Astrocyte of the hippocampus (primary cell): ENCODE data around the gene ZDHHC18.

Experiments
- DNase-seq: peaks from one replicate; pipeline ENCODE4 v3.0.0; 2011; ENCODE audit warnings: low read depth, low spot score

The ZDHHC18 gene

DNA sequence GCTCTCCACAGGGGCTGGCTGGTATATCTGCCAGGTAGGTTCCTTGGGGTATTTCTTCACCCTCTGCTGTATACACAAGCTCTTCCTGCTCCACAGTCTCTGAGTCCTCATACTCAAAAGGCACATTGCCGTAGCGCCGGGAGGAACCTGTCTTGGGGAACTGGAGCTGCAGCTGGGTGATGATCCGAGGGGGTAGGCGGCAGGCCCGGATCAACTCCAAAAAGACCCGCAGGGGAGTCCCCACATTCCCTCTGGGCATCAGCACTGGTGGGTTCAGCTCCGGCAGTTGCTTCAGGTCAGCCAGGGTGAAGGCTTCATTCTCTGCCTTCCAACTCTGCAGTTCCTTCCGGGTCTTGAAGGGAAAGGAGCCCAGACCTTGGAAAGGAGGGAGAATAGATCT lies 70.9 kb downstream of the ZDHHC18 start:
- no peak for DNase-seq

DNA sequence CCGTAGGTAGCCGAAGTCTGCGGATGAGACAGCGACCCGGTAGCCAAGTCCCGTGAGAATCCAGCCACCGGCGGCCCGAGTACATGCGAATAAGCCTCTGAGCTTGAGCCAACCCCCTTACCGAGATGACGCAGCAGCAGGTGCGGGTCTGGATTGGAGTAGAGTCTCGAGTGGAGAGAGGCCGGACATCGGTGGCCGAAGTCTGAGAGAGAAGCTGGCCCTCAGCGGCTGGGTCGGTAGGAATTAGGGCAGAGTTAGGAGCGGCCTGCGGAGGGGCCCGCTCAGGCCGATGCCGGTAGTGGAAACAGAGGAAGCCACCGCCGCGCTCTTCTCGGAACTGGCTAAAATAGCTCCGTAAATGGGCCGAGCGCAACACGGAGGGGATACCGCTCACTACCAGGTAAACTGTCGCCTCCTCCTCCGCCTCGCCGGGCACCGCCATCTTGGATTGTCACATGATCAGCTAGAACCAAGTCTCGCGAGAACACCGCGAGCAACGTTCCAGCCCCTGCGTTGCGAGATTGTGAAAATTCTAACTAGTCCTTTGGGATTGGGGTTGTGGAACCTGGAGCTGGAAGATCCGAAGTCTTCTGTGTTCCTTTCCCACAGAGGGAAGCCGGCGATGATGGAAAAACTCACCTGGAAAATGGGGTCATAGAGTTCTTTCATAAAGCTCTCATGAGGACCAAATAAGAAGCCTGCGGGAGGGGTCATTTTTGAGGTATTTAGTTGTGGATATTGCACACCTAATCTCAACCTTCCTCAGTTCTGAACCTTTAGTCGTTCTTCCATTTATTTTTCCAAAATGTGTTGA lies 73.7 kb downstream of the ZDHHC18 start, which contains the start of gene GPATCH3:
GPATCH3 (minus strand) TSS at position 467 of the 814 bp plus-strand sequence; CDS start at position 442, 25 bp downstream.
- peak; percentile 97 for DNase-seq

GRCh38 chr1:26900815-26901511 lies 74.5 kb downstream of the ZDHHC18 start:
- no peak for DNase-seq
